ENCODE data around the gene EIPR1. TPM values are rescaled to one million over a fixed set of nuclear protein-coding genes. Genes with fewer than 3 reads are reported as not detected.

The EIPR1 gene
- total RNA-seq, 1 experiment from 2014 or later: 42.1 TPM

GRCh38 chr2:3324036-3324386 is 53.6 kb downstream of the EIPR1 start:
- no peak for DNase-seq (ENCODE audit: low read depth)

- no peak for DNase-seq (ENCODE audit: low read depth)
These were observed 54.1 kb downstream of the EIPR1 start for GRCh38 chr2:3323360-3324035.

- no peak for DNase-seq (ENCODE audit: low read depth)
These were observed 55.2 kb downstream of the EIPR1 start for GRCh38 chr2:3322311-3322970.

- DNase-seq (ENCODE audit: low read depth): no peak
These were observed 55.8 kb downstream of the EIPR1 start for GRCh38 chr2:3321825-3322224.

- no peak for DNase-seq (ENCODE audit: low read depth)
These were observed 56.6 kb downstream of the EIPR1 start for GRCh38 chr2:3320910-3321605.

- DNase-seq (ENCODE audit: low read depth): no peak
These were observed 57.7 kb downstream of the EIPR1 start for GRCh38 chr2:3319745-3320566.

- no peak for DNase-seq (ENCODE audit: low read depth)
These were observed 58.5 kb downstream of the EIPR1 start for GRCh38 chr2:3319134-3319533.

GRCh38 chr2:3317871-3318590 is 59.6 kb downstream of the EIPR1 start:
- no peak for DNase-seq (ENCODE audit: low read depth)

GRCh38 chr2:3317277-3317685 is 60.3 kb downstream of the EIPR1 start:
- no peak for DNase-seq (ENCODE audit: low read depth)

- DNase-seq (ENCODE audit: low read depth): no peak
These were observed 61.0 kb downstream of the EIPR1 start for GRCh38 chr2:3316456-3317276.

GRCh38 chr2:3314626-3315025 is 63.0 kb downstream of the EIPR1 start:
- no peak for DNase-seq (ENCODE audit: low read depth)

GRCh38 chr2:3313781-3314375 is 63.7 kb downstream of the EIPR1 start:
- DNase-seq (ENCODE audit: low read depth): no peak

GRCh38 chr2:3312576-3313345 is 64.9 kb downstream of the EIPR1 start:
- no peak for DNase-seq (ENCODE audit: low read depth)

- DNase-seq (ENCODE audit: low read depth): no peak
These were observed 66.0 kb downstream of the EIPR1 start for GRCh38 chr2:3311601-3312000.

- DNase-seq (ENCODE audit: low read depth): no peak
These were observed 67.9 kb downstream of the EIPR1 start for GRCh38 chr2:3309496-3310355.

- DNase-seq (ENCODE audit: low read depth): no peak
These were observed 69.7 kb downstream of the EIPR1 start for GRCh38 chr2:3307901-3308300.

- DNase-seq (ENCODE audit: low read depth): no peak
These were observed 70.4 kb downstream of the EIPR1 start for GRCh38 chr2:3307236-3307635.

GRCh38 chr2:3305952-3306351 is 71.7 kb downstream of the EIPR1 start:
- DNase-seq (ENCODE audit: low read depth): no peak

GRCh38 chr2:3305431-3305830 is 72.2 kb downstream of the EIPR1 start:
- DNase-seq (ENCODE audit: low read depth): no peak

Data from RPMI7951 (cell line).